HEK293T (cell line): ENCODE measurements around the gene XIRP2.

ENCODE experiments used
- FOXM1 ChIP-seq: fragments of 450-650 bp; IDR thresholded peaks from 2 replicates; pipeline ENCODE4 v1.6.1; 2017; ENCODE audit warnings: mild to moderate bottlenecking, borderline replicate concordance
- SP1 ChIP-seq: fragments of 450-650 bp; IDR thresholded peaks from 2 replicates; pipeline ENCODE4 v1.6.1; 2017

GRCh38 chr2:166892397-166892796 lies 4.1 kb downstream of the XIRP2 start:
- TF ChIP-seq FOXM1 (no peak), SP1 (no peak)
